Endodermal cell (in vitro differentiated cells): ENCODE data around the gene ZBTB16. TPM values are rescaled to one million over a fixed set of nuclear protein-coding genes. Genes with fewer than 3 reads are reported as not detected.

Experiments used
- DNase-seq: peaks from one replicate; pipeline ENCODE4 v3.0.0-alpha.2; 2017
- H3K27ac ChIP-seq: 2 replicates; pipeline ENCODE4 v1.5.1; 2013; ENCODE audit warnings: mild to moderate bottlenecking, low read depth, low read length, moderate library complexity
- H3K27me3 ChIP-seq: 2 replicates; pipeline ENCODE4 v1.6.1; 2013; ENCODE audit warnings: mild to moderate bottlenecking, low read length, moderate library complexity; ENCODE audit not compliant: insufficient read depth, control insufficient read depth, poor library complexity, severe bottlenecking
- H3K36me3 ChIP-seq: 2 replicates; pipeline ENCODE4 v1.7.0; 2013; ENCODE audit warnings: mild to moderate bottlenecking, low read length, moderate library complexity; ENCODE audit not compliant: control insufficient read depth, insufficient read depth
- H3K4me1 ChIP-seq: one replicate; pipeline ENCODE4 v1.7.0; 2013; ENCODE audit warnings: low read length; ENCODE audit not compliant: control insufficient read depth, insufficient read depth
- H3K4me3 ChIP-seq: 2 replicates; pipeline ENCODE4 v1.5.1; 2013; ENCODE audit warnings: mild to moderate bottlenecking, low read length, moderate library complexity
- H3K9ac ChIP-seq: 2 replicates; pipeline ENCODE4 v1.6.1; 2013; ENCODE audit warnings: mild to moderate bottlenecking, low read length, moderate library complexity; ENCODE audit not compliant: poor library complexity, severe bottlenecking; ENCODE audit errors: extremely low read depth
- H3K9me3 ChIP-seq: 2 replicates; pipeline ENCODE4 v1.6.1; 2013; ENCODE audit warnings: mild to moderate bottlenecking, low read length, moderate library complexity; ENCODE audit not compliant: control insufficient read depth
- H3K27ac Mint-ChIP-seq: 2 replicates; pipeline ENCODE4 v1.8.0; 2020; ENCODE audit warnings: mixed read lengths
- H3K27me3 Mint-ChIP-seq: 2 replicates; pipeline ENCODE4 v1.8.0; 2021; ENCODE audit warnings: mild to moderate bottlenecking, mixed read lengths; ENCODE audit not compliant: insufficient read depth
- H3K36me3 Mint-ChIP-seq: 2 replicates; pipeline ENCODE4 v1.8.0; 2020; ENCODE audit warnings: low read depth, mixed read lengths
- H3K4me1 Mint-ChIP-seq: 2 replicates; pipeline ENCODE4 v1.8.0; 2020; ENCODE audit warnings: mixed read lengths
- H3K4me3 Mint-ChIP-seq: 2 replicates; pipeline ENCODE4 v1.8.0; 2020; ENCODE audit warnings: mild to moderate bottlenecking, moderate library complexity, mixed read lengths
- H3K9me3 Mint-ChIP-seq: 2 replicates; pipeline ENCODE4 v1.8.0; 2020; ENCODE audit warnings: mild to moderate bottlenecking, mixed read lengths
- CTCF ChIP-seq: fragments of 200-600 bp; sonication (generic); conservative IDR thresholded peaks from 2 replicates; pipeline ENCODE4 v1.5.0; 2021; ENCODE audit warnings: antibody characterized with exemption, mild to moderate bottlenecking
- WGBS, 2 experiments: methylation state at CpG; one replicate each; pipeline versions ENCODE4 v1.1.5 to v1.1.7; 2013; ENCODE audit warnings: missing lambda C conversion rate in 2 of 2, mixed read lengths in 1 of 2; ENCODE audit not compliant: insufficient coverage in 1 of 2, insufficient read length in 1 of 2; 5-methylcytosine and 5-hydroxymethylcytosine counted together
- total RNA-seq, 2 donors: library from RNA; stranded (reverse); fragmentation: NEBNext Ultra II Directional in 1 of 2; extraction: Animal tissue kit (Norgen Biotek cat#: 25700) in 1 of 2; gene quantifications; 2 replicates in 1 of 2; 3 replicates in 1 of 2; pipeline ENCODE4 v1.2.1, GENCODE V29; 2021

The ZBTB16 gene
- total RNA-seq, 2 donors from 2014 or later: 4.1 to 5.8 TPM

GRCh38 chr11:114165326-114166230 is 106.1 kb downstream of the ZBTB16 start:
- Histone ChIP-seq H3K27me3 (no peaks in the 10 kb centered on the region), H3K4me1 (no peaks in the 10 kb centered on the region), H3K36me3 (no peaks in the 10 kb centered on the region), H3K27ac (no peak overlapping the region), H3K9me3 (no peaks in the 10 kb centered on the region), H3K4me3 (no peak overlapping the region), H3K9ac (no peak overlapping the region)
- Mint-ChIP-seq H3K27me3 (peaks cover 7% of the 10 kb centered on the region), H3K9me3 (no peaks in the 10 kb centered on the region), H3K36me3 (no peaks in the 10 kb centered on the region), H3K27ac (no peak overlapping the region), H3K4me3 (no peak overlapping the region), H3K4me1 (peaks cover under 1% of the 10 kb centered on the region)
- DNase-seq: no peak
- no peak for TF ChIP-seq CTCF
- WGBS, 2 experiments: 89 to 93% methylated on average over 2 to 7 of the region's 7 CpGs

DNA sequence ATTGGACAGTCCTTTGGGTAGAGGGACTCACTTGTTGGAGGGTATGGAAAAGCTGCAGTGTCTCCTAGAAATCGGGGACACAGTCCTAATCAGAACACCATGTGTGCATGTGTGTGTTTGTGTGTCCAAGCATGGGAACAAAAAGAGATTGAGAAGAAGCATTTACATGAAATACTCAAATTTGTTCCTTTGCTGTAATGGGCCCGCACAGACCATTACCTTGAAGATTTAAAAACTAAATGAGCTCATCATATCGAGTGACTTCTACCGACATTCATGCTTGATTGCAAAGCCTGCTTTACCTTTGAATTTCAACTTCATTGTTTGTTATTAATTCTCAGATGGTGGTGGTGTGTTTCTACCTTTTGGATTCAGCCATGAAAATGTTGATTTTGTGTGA is 106.9 kb downstream of the ZBTB16 start:
- Mint-ChIP-seq H3K4me1 (no peaks in the 10 kb centered on the region), H3K4me3 (no peak overlapping the region), H3K27ac (no peak overlapping the region), H3K27me3 (peaks cover 7% of the 10 kb centered on the region), H3K36me3 (no peaks in the 10 kb centered on the region), H3K9me3 (no peaks in the 10 kb centered on the region)
- Histone ChIP-seq H3K27ac (peak overlapping the region; percentile 85), H3K27me3 (no peaks in the 10 kb centered on the region), H3K36me3 (no peaks in the 10 kb centered on the region), H3K4me1 (no peaks in the 10 kb centered on the region), H3K9ac (no peak overlapping the region), H3K4me3 (no peak overlapping the region), H3K9me3 (no peaks in the 10 kb centered on the region)
- 91 to 95% methylated on average over 4 of the region's 4 CpGs for WGBS, 2 experiments
- TF ChIP-seq CTCF: no peak
- DNase-seq: no peak

GRCh38 chr11:114166897-114167323 is 107.4 kb downstream of the ZBTB16 start:
- Mint-ChIP-seq H3K36me3 (no peaks in the 10 kb centered on the region), H3K27ac (no peak overlapping the region), H3K4me3 (no peak overlapping the region), H3K9me3 (no peaks in the 10 kb centered on the region), H3K27me3 (peaks cover 5% of the 10 kb centered on the region), H3K4me1 (no peaks in the 10 kb centered on the region)
- Histone ChIP-seq H3K4me3 (no peak overlapping the region), H3K27me3 (no peaks in the 10 kb centered on the region), H3K9ac (no peak overlapping the region), H3K9me3 (no peaks in the 10 kb centered on the region), H3K4me1 (no peaks in the 10 kb centered on the region), H3K36me3 (no peaks in the 10 kb centered on the region), H3K27ac (peak overlapping the region; percentile 85)
- no peak for DNase-seq
- no peak for TF ChIP-seq CTCF
- 80 to 88% methylated on average over 1 to 3 of the region's 3 CpGs for WGBS, 2 experiments
